HTR-8/SVneo (cell line): Measurements from ENCODE around the gene TEAD1.

Experiments
- DNase-seq: peaks from one replicate; pipeline ENCODE4 v3.0.0; 2011; ENCODE audit warnings: low spot score, mixed read lengths; ENCODE audit not compliant: insufficient read length
- FAIRE-seq: peaks from 2 replicates; lab custom pipeline; 2011; peaks lifted over from hg19 to GRCh38; lab: Jason Lieb, UNC

TEAD1 gene

DNA sequence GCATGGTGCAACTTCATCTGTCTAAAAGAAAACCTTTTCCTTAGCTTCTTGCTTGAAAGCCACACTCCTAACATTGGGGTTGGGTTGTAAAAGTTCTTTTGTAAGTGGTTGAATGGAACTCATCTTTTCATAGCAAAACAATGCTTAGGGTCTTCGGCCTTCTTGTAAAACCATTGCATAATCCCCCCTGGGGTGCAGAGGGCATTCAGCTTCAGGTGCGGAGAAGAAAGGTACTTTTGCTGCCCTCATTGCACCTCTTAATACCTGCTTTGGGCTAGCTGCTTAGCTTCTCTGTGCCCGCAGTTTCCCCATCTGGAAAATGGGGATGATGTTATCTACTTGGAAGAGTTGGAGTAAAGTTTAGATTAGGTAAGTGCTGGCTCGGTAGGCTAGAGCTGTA, 10.1 kb downstream of the TEAD1 start:
- no peak for DNase-seq
- FAIRE-seq = no peak

DNA sequence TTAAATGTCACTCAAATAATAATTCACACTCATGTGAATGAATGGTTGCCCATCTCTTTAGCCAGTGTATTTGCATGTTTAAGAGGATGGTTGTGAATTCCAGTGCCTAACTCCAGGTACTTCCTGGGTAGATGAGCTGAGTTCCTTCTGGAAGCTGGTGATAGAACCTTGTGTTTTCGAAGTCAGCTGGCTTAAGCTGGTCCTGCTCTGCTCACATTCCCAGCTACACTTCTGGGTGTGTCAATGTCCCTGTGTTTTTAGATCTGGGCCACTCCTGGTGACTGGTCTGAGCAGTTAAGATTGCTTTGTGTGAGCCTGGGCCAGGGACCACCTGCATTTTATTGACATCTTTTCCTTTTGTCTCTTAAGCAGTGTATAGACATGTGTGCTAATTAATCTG, 10.6 kb downstream of the TEAD1 start:
- no peak for DNase-seq
- FAIRE-seq = no peak

DNA sequence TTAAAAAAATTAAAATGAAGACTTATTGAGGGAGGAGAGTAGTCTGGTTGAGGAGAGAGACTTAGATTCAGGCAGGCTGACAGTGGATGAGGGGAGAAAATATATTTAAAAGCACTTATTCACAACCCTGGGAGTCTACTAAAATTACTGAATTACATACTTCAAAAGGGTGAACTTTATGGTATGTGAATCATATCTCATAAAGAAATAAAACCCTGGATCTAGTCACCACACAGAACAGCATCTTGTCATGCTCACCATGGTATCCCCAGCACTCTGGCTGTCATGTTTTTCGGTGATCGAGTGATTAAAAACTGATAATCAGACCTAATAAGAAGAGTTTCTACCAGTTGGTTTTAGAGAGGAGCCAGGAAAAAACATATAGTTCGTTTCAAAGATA, 11.0 kb downstream of the TEAD1 start:
- FAIRE-seq (no peak), DNase-seq (no peak)

DNA sequence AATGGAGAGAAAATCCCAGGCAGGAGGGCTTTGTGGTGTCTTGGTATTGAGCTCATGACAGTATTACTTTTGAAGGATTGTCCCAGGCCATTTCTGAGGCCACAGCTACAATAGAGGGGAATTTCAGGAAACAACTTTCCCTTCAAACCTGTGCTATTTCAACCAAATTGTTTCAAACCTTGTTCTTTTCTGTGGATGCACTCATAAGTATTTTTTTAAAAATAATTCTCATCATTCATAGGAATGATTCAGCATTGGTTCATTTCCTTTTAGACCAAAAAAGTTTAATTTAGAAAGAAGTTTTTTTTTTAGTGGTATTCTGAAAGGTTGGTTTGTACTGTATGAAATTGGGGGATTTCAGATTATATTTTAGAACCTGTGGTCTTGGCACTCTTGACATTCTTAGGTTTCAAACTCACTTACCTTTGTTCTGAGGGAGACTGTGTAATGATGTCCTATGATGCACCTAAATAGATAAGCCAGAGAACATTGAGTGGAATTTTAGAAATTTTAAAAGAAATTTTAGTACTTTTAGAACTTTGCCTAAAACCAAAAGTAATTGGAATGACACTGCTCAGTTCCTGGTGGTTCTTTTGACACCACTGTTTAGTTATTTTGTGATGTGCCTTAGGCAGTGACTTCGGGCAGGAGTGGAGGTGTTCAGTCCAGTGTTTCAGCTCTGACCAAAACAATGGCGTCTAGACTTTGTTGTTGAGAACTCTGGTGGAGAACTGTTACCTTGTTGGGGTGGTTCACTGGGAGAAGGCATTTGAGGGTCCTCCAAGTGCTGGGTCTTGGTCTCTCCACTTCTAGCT, 12.2 kb downstream of the TEAD1 start:
- FAIRE-seq (no peak), DNase-seq (no peak)

DNA sequence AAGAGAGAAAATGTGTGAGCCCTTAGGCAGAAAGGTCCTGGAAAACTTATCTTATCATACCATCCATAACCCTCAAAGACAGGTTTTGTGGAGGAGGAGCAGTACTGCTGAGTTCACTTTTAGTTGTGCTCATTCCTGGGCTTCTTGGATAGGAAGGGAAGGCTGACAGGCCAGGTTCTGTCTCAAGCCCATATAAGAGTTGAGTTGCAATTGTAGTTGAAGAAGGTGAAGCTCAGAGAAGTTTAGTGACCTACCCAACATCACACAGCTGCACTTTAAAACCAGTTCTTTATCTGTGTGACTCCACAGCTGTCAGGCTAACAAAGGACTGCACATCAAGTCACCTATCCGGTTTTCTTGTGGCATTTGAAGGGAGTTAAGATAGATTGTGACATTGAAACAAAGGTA, 13.0 kb downstream of the TEAD1 start:
- FAIRE-seq (no peak), DNase-seq (no peak)

DNA sequence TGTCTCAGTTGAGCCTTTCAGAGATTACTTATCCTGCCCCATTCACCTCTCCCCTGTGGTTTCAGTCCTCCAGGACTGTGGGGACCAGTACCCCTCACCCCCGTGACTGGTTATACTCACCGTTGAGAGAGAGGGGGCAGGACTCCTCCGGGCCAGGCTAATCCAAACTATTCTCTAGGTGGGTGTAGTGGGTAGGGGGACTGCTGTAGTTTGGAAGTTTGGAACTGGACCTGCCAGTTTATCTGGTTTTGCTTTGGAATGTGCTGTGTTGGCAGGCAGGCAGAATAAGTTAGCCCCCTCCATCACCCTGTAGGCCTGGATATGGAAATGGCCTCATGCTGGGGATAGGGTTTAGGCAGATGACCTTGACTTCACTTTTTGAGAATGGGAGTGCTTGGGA, 13.5 kb downstream of the TEAD1 start:
- no peak for DNase-seq
- FAIRE-seq = no peak

DNA sequence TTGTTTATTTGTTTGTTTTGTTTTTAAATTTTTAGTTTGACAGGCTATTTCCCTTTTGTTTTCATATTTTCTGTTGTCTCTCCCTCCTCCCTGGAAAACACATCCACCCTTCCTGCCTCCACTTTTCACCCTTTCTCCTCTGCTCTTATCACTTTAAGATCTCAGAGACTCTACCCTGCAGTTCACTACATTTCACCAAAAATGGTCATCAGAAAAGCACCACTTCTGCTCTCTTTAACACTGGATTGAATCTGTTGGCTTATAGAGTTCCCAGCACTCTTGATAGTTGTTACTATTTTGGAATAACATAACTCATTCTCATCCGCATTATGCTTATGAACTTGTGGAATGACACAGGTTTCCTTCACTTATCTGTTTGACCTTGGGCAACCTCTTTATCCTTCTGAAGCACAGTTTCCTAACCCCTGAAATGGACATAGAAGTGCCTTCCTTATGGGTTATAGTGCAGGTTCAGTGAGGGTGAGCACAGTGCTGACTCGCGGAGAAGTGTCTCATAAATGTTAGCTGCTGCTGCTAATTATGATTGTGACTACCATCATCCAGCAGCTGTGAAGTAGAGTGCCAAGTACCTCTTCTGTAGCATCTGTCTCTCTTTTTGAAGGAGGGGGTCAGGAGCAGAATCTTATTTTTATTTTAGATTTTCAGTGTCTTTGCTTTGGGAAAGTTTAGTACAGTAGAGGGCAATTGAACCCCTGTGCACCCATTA, 15.0 kb downstream of the TEAD1 start:
- DNase-seq (no peak), FAIRE-seq (no peak)

DNA sequence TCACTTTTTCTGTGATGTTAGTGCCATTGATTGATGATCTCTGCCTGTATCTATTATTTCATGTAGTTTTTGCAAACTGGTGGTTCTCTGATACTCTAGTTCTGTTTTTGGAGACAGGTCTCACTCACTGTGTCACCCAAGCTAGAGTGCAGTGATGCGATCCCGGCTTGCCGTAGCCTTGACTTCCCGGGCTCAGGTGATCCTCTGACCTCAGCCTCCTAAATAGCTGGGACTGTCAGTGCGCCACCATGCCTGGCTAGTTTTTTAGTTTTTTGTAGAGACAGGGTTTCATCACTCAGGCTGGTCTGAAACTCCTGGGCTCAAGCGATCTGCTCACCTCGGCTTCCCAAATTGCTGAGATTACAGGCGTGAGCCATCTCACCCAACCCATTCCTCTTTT, 16.4 kb downstream of the TEAD1 start:
- DNase-seq (no peak), FAIRE-seq (no peak)

DNA sequence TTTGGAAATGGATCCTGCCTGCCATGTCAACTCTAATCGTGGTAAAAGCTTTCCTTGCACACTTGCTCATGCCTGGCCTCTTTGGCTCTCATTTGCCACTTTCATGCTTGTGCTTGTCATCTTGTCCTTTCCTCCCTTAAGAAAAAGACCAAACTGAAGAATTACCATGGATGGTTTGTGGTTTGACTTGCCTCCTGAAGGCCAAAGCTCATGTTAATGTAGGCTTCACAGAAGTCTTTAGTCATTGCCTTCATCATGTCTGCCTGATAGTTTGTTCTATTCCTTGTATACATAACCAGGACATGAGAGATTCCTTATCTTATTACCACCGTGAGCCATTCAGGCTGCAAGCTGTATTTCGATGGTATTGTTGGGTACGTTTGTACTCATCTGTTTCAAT, 17.3 kb downstream of the TEAD1 start:
- DNase-seq (no peak), FAIRE-seq (no peak)

DNA sequence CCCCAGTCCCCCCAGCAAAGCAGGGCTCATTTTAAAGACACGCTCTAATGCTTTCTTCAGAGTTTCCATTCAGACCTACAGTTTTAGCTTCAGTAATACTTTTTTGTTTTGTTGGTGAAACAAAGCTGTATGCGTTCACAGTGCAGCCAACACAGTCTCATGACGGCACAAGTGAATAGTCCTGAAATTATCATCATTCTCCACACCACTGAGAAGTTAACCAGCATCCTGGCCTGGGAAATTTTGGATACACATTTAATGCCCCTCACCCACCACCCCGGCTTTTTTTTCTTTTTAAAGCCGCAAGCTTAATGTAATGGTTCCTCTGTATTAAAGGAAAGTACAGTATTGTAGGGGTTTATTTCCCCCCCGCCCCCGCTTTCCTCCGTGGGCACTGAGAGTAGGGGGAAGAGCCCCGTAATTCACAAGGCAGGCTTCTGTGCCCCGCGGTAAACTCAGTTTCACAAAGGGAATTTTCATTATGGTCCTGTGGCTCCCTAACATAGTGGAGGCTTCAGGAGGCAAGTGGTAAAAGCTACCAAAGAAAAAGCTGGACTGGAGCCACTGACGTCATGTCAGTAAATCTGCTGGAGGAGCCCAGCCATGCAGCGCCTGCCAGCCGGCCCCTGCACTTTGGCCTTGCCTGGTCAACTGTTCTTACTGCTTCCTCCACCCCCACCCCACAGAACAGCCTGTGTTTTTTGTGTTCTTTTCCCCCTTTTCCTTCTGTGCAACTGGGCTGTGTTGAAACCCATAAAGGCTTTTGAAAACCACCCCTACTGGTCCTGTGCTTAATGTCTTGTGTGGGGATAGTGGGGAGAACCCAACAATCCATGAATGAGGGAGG, 18.2 kb downstream of the TEAD1 start:
- FAIRE-seq = no peak
- DNase-seq = peak; percentile 69

DNA sequence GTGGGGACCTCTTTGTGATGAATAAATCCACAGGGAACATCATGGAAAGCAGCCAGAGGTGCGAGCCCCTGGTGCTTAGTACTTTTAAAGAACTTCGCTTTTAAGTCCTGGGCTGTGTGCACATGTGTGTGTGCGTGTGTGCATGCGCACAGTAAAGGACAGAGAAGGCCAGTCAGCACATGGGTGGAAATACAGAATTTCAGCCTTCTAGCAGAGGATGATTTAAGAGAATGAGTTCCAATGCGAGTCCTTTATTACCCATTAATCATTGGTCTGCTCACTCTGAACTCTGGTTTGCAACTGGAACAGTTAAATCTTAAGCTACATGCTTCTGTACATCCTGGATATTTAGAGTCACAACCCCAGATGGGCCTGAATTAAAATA, 18.9 kb downstream of the TEAD1 start:
- FAIRE-seq = no peak
- DNase-seq = no peak

DNA sequence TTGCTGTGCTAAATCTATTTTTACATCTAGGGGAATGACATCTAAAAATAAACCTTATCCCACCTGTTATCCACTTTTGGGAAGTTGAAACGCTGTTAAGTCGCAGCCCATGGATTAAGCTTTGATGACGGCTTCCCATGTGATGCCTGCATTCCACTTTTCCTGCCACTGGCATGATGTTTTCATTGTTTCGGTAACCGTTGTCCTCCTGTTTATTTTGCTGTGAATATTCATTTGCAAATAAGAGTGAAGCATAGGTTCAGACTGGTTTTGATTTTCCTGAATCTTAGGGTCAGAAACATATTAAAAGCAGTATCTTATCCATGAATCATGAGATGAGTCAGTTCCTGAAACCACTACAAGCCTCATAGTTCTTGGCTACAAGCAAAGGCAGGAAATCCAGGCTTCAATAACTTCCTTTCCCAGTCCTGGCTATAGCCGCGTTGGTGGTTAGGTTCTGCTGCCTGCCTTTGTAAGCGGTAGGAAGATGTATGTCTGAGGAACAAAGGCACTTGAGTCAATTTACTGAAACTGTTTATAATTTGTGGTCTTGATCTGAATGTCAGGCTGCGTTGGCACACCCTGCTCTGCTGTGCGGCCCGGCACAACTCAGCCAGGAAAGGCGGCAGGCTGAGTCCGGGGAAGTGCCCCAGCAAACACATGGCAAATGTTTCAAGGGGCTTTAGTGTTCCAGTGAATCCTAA, 19.4 kb downstream of the TEAD1 start:
- peak; percentile 77 for DNase-seq
- no peak for FAIRE-seq

DNA sequence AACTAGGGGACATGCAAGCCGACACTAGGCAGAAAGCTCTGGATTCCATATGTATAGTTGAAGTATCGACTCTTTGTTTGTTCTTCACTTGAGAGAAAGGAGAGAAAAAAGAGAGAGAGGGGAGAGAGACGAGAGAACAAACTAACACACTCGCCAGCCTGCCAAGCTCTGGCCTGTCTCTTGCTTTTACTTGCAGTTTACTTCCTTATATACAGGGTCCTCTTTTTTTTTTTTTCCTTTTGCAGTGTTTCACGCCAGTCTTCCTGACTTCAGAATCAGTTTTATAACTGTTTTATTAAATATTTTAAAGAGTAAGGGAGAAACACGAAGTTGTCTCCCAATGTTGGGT, 19.9 kb downstream of the TEAD1 start:
- DNase-seq = no peak
- no peak for FAIRE-seq

DNA sequence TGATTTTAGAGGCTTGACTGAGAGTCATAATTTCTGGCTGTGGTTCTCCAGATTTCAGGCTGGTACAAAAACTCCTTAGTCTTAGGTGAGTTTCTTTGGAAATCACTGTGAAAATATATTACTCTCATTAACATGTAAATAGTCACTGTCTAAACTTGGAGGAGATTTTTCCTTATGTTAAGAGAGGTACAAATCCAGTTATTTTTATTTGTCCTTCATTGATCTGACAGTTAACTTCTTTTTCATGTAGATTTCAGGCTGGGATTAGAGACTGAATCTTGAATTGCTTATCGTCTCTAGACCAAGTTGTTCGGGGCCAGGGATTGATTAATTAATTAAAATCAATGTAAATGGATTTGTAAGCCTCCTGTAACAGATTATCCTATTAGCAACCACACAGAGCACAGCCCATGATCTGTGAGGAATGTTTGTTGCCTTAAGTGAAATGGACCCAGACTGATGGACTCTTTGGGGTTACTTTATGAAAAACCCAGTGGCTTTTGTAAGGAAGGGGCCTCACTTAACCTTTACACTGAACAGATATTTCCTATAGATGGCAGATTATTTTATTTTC, 21.1 kb downstream of the TEAD1 start:
- FAIRE-seq (no peak), DNase-seq (no peak)

DNA sequence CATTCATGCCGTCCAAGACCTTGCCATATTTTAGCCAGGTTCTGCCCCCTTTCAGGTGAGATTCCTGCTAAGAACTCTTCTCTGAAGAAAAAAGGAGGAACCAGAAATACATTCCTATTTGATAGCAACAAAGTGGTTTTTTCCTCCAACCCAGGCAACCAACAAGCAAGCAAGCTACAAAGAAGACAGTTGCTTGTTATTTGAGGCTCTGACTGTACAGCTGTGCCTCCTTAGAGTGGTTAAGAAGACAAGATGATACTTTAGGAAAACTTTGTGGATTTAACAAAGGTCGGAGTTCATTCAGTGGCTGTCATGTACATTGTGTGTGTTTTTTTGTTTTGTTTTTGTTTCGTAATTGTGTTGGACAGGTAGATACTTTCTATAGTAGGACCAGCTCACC, 21.7 kb downstream of the TEAD1 start:
- no peak for FAIRE-seq
- DNase-seq = no peak

DNA sequence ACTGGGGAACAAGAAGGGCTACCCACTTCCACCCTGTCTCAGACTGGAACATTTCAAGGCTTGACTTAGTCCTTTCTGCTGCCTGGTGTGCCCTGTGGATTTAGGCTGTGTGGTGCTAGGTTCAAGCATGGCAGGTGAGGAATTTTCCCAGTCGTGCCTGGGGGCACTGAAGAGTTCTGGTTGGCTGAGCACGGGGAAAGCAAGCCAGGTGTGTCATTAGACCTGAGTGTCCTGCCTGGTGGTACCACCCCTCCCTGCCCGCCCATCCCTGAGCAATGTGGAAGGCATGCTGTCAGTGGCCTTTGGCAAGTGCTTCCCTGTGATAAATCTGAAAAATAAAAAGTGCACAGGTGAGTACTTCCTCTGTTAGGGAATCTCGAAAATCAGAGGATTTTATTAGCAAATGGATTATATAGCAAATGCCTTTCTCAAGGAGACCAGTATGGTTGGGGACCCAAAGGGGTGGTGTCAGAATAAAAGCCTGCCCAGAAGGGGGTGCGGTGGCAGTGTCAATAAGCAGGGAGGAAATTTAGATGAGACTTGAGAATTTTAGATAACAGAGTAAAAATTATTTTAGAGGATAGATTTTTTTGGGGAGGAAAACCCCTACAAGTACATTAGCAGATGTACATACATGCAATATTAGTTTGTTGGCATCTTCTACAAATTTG, 22.8 kb downstream of the TEAD1 start:
- DNase-seq = no peak
- no peak for FAIRE-seq

DNA sequence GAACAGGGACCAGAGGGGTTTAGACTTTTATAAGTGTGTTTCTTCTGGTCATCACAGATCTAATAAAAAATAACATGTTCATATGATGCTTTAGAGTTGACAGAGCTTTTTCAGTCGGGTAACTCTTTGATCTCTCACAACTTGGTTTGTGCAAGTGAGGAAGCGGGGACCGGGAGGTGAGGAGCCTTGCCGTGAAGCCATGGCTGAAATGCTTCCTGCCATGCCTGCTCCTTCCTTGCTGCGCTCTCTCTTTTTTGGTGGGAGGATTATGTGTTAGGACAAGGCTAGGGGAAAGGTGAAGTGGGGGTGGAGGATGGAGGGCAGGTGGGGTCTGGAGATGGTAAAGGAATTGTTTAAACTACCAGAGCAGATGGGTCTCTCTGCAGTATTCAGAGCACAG, 23.8 kb downstream of the TEAD1 start:
- FAIRE-seq (no peak), DNase-seq (no peak)

DNA sequence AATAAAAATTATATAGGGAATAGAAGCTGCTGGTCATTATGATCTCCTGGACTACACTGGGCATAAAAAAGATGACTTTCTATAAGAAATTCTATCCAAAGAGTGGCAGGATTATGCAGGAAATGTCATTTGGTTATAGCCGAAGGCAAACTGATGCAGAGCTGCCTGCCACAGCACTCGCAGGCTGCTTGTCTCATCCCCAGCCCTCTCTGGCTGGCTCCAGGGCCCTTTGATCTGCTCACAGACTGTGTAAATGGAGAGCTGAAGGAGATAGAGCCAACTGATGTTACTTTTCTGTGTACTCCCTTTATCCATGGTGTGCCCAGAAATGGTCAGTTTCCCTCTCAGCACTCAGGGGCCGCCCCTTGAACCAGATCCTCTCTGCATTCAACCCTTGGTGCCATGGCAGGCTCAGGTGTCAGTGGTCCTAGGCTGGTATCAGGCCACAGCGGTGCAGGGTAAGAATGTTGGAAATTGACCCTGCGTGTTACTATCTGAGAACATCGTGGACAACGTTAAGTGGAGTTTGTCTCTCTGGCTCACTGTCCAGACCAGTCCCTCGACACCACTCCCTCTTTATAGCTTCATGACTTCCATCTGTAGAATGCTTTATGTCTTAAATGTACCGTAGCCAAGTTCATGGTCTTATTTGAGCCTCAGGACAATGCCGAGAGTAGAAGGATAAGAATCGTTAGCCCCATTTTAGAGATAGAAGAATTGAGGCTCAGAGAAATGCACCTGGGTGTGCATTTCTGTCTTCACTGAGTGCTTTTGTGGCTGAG, 27.8 kb downstream of the TEAD1 start:
- no peak for DNase-seq
- FAIRE-seq = no peak

DNA sequence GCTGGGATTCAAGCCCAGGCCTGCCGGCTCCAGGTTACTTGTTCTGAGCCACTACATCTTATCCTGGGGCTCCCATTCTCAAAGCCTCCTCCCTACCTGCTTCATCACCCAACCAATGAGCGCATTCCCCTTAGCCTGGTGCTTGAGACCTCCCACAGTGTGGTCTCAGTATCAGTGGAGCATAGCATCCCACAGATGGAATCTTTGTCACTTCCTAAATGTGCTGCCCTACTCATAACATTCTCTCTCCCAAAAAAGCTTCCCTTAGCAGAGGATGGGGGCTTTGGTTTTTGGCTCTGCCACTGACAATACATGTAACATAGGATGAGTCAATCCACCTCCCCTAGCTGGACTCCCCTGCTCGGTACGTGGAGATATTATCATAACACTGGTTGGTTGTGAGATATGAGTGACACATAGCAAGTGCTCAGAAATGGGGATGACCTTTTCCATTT, 28.8 kb downstream of the TEAD1 start:
- no peak for DNase-seq
- peak; percentile 33 for FAIRE-seq
